GM12878 (cell line): Measurements from ENCODE around the gene DKKL1. TPM values are rescaled to one million over a fixed set of nuclear protein-coding genes. Genes with fewer than 3 reads are reported as not detected.

Experiments used
- BMI1 ChIP-seq: fragments of 450-650 bp; IDR thresholded peaks from 2 replicates; pipeline ENCODE4 v1.6.1; 2016; ENCODE audit warnings: mild to moderate bottlenecking, moderate library complexity, borderline replicate concordance
- CHD2 ChIP-seq: IDR thresholded peaks from 2 replicates; pipeline ENCODE4 v1.6.1; 2011; ENCODE audit warnings: low read depth, low read length, improper control_type of control experiment, borderline replicate concordance
- CTCF ChIP-seq, 3 experiments: IDR thresholded peaks in 2 of 3; conservative IDR thresholded peaks in 1 of 3; 2 replicates each; pipeline ENCODE4 v1.5.1; 2011; ENCODE audit warnings: low read depth in 3 of 3, low read length in 3 of 3, mild to moderate bottlenecking in 3 of 3, control low read depth in 2 of 3, moderate library complexity in 2 of 3, inconsistent platforms in 1 of 3, mixed read lengths in 1 of 3; ENCODE audit not compliant: control insufficient read depth in 2 of 3, insufficient read depth in 1 of 3; ENCODE audit errors: extremely low read depth in 1 of 3
- EP300 ChIP-seq, 2 experiments: fragments of 150-350 bp in 1 of 2; IDR thresholded peaks; 2 replicates each; pipeline ENCODE4 v1.6.1; 2011 to 2012; ENCODE audit warnings: low read depth in 2 of 2, low read length in 2 of 2, borderline replicate concordance in 1 of 2, improper control_type of control experiment in 1 of 2, inconsistent platforms in 1 of 2; ENCODE audit not compliant: control insufficient read depth in 1 of 2
- FOS ChIP-seq: IDR thresholded peaks from 3 replicates; pipeline ENCODE4 v1.6.1; 2011; ENCODE audit warnings: borderline replicate concordance; ENCODE audit not compliant: insufficient read length; ENCODE audit errors: extremely low read depth
- IRF5 ChIP-seq: fragments of 450-650 bp; IDR thresholded peaks from 2 replicates; pipeline ENCODE4 v1.6.1; 2017; ENCODE audit warnings: borderline replicate concordance
- MEF2A ChIP-seq: IDR thresholded peaks from 2 replicates; pipeline ENCODE4 v1.6.1; 2011; ENCODE audit warnings: low read depth, mild to moderate bottlenecking, low read length, moderate library complexity; ENCODE audit not compliant: insufficient read depth
- MYC ChIP-seq: IDR thresholded peaks from 2 replicates; pipeline ENCODE4 v1.6.1; 2011; ENCODE audit warnings: mild to moderate bottlenecking, low read length, moderate library complexity, inconsistent platforms; ENCODE audit not compliant: insufficient read depth, insufficient replicate concordance, insufficient read length, severe bottlenecking
- NFIC ChIP-seq: IDR thresholded peaks from 2 replicates; pipeline ENCODE4 v1.6.1; 2012; ENCODE audit warnings: low read depth, mild to moderate bottlenecking, inconsistent platforms, low read length, moderate library complexity
- NRF1 ChIP-seq: conservative IDR thresholded peaks from 2 replicates; pipeline ENCODE4 v1.6.1; 2011; ENCODE audit warnings: mild to moderate bottlenecking, low read depth, low read length, improper control_type of control experiment
- PBX3 ChIP-seq: IDR thresholded peaks from 2 replicates; pipeline ENCODE4 v1.6.1; 2011; ENCODE audit warnings: mild to moderate bottlenecking, low read depth, low read length, moderate library complexity; ENCODE audit not compliant: insufficient replicate concordance
- SREBF1 ChIP-seq: IDR thresholded peaks from 2 replicates; pipeline ENCODE4 v1.6.1; 2012; ENCODE audit warnings: mild to moderate bottlenecking, low read length
- YY1 ChIP-seq: IDR thresholded peaks from 2 replicates; pipeline ENCODE4 v1.6.1; 2011; ENCODE audit warnings: low read depth, mild to moderate bottlenecking, low read length
- polyA plus RNA-seq, 11 experiments: library from polyadenylated mRNA; depleted of rRNA in 4 of 11; unstranded in 6 of 11; stranded (reverse) in 5 of 11; fragments of >200 nt; fragmentation: Nextera tagmentation in 4 of 11; fragmentation: Illumina TruSeq in 1 of 11; extraction: Ambion mirVana in 4 of 11; extraction: Trizol in 1 of 11; gene quantifications; 1 replicate in 1 of 11; 2 replicates in 10 of 11; pipeline versions ENCODE4 v1.2.1 to v1.2.3, GENCODE V29; 2011 to 2016; ENCODE audit warnings: inconsistent platforms in 2 of 11, missing spikeins in 2 of 11, low read depth in 1 of 11
- total RNA-seq, 4 experiments: library from RNA; depleted of rRNA in 3 of 4; stranded (reverse); fragments of >200 nt in 3 of 4; fragmentation: Illumina TruSeq in 1 of 4; extraction: Trizol in 1 of 4; gene quantifications; 2 replicates each; pipeline versions ENCODE4 v1.2.1 to v1.2.3, GENCODE V29; 2013 to 2021
- TF ChIP-seq, protein P1 (sequence below): IDR thresholded peaks from 2 replicates; pipeline ENCODE4 v1.6.1; 2012; ENCODE audit warnings: improper control_type of control experiment, low read depth, low read length; ENCODE audit not compliant: insufficient replicate concordance
- TF ChIP-seq, protein P2 (sequence below): IDR thresholded peaks from 2 replicates; pipeline ENCODE4 v1.6.1; 2011; ENCODE audit warnings: borderline replicate concordance, low read depth, mild to moderate bottlenecking, moderate library complexity, low read length; ENCODE audit not compliant: insufficient read depth, poor library complexity, severe bottlenecking

DKKL1 gene
- total and polyA plus RNA-seq, 10 of the 15 experiments (the other 5 are each of a cell fraction or from before 2014, with no cell fraction given), result not detected

DNA sequence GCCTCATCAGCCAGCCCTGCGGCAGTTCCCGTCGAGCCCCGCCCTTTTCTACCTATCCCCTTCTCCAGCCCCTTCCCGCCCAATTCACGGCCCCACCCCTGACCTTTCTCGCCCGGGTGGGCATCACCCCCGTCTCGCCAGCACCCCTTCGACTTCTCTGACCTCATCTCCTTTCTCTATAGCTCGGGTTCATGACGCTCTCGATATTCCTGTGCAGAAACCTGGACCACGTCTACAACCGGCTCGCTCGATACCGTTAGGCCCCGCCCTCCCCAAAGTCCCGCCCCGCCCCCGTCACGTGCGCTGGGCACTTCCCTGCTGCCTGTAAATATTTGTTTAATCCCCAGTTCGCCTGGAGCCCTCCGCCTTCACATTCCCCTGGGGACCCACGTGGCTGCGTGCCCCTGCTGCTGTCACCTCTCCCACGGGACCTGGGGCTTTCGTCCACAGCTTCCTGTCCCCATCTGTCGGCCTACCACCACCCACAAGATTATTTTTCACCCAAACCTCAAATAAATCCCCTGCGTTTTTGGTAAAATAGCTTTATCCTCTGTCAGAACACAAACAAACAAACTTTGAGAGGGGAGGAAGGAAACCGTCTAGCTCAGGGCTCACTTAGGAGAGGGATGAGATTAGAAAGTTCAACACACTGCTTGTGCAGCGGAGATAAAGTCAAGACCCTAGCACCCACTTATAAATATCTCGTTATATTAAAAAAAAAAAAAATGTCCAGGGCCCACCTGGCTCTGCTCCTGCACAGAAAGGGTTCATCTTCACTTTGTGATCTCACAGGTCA, 23.4 kb upstream of the DKKL1 start (continued):
- TF ChIP-seq NFIC (peak; percentile 91), BMI1 (peak; percentile 80; the same call in 1 of the 2 replicates), CHD2 (peak; percentile 79), YY1 (0 out of 2 replicates have a peak, but pooled peaks have one; percentile 23), NRF1 (no peak), MEF2A (peak; percentile 76), EP300 (IDR thresholded peaks at IDR 0.05; ENCODE audit: borderline replicate concordance in 1 of 2, control insufficient read depth in 1 of 2, low read depth in 2 of 2, low read length in 2 of 2) (peak; percentile 92 to 96; a peak in 3 of 4 replicates), SREBF1 (0 out of 2 replicates have a peak, but pooled peaks have one; percentile 5), CTCF (IDR thresholded peaks at IDR 0.05 in 2 of 3, conservative IDR thresholded peaks at IDR 0.05 in 1 of 3; ENCODE audit: control insufficient read depth in 2 of 3, extremely low read depth in 1 of 3, insufficient read depth in 1 of 3, low read depth in 3 of 3, low read length in 3 of 3) (peak in 1 of 3 experiments; percentile 21; a peak in 1 of 6 replicates), FOS (no peak), IRF5 (no peak), PBX3 (peak; percentile 31), MYC (no peak)
- TF ChIP-seq, protein P1, sequence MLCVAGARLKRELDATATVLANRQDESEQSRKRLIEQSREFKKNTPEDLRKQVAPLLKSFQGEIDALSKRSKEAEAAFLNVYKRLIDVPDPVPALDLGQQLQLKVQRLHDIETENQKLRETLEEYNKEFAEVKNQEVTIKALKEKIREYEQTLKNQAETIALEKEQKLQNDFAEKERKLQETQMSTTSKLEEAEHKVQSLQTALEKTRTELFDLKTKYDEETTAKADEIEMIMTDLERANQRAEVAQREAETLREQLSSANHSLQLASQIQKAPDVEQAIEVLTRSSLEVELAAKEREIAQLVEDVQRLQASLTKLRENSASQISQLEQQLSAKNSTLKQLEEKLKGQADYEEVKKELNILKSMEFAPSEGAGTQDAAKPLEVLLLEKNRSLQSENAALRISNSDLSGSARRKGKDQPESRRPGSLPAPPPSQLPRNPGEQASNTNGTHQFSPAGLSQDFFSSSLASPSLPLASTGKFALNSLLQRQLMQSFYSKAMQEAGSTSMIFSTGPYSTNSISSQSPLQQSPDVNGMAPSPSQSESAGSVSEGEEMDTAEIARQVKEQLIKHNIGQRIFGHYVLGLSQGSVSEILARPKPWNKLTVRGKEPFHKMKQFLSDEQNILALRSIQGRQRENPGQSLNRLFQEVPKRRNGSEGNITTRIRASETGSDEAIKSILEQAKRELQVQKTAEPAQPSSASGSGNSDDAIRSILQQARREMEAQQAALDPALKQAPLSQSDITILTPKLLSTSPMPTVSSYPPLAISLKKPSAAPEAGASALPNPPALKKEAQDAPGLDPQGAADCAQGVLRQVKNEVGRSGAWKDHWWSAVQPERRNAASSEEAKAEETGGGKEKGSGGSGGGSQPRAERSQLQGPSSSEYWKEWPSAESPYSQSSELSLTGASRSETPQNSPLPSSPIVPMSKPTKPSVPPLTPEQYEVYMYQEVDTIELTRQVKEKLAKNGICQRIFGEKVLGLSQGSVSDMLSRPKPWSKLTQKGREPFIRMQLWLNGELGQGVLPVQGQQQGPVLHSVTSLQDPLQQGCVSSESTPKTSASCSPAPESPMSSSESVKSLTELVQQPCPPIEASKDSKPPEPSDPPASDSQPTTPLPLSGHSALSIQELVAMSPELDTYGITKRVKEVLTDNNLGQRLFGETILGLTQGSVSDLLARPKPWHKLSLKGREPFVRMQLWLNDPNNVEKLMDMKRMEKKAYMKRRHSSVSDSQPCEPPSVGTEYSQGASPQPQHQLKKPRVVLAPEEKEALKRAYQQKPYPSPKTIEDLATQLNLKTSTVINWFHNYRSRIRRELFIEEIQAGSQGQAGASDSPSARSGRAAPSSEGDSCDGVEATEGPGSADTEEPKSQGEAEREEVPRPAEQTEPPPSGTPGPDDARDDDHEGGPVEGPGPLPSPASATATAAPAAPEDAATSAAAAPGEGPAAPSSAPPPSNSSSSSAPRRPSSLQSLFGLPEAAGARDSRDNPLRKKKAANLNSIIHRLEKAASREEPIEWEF, result no peak
- TF ChIP-seq, protein P2, sequence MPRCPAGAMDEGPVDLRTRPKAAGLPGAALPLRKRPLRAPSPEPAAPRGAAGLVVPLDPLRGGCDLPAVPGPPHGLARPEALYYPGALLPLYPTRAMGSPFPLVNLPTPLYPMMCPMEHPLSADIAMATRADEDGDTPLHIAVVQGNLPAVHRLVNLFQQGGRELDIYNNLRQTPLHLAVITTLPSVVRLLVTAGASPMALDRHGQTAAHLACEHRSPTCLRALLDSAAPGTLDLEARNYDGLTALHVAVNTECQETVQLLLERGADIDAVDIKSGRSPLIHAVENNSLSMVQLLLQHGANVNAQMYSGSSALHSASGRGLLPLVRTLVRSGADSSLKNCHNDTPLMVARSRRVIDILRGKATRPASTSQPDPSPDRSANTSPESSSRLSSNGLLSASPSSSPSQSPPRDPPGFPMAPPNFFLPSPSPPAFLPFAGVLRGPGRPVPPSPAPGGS, result peak; percentile 71
